SU-DHL-6 (cell line): ENCODE results near the gene ATXN7L1.

Source experiments
- CTCF ChIP-seq: fragments of 200-600 bp; sonication (generic); IDR thresholded peaks from one replicate; pipeline ENCODE4 v1.5.1; 2017; ENCODE audit warnings: antibody characterized with exemption, mild to moderate bottlenecking, low read length, moderate library complexity; ENCODE audit not compliant: insufficient read depth, poor library complexity, severe bottlenecking
- EZH2phosphoT487 ChIP-seq: fragments of 200-600 bp; sonication (generic), shearing (Covaris generic); conservative IDR thresholded peaks from 2 replicates; pipeline ENCODE4 v1.6.1; 2018; ENCODE audit warnings: mild to moderate bottlenecking, antibody characterized with exemption, low read length, moderate library complexity, mixed read lengths

GRCh38 chr7:105838627-105839231 lies 37.7 kb downstream of the ATXN7L1 start:
- TF ChIP-seq CTCF (no peak), EZH2phosphoT487 (no peak)
